Liver (tissue), 9 donors: ENCODE results near the gene KYNU. TPM values are rescaled to one million over a fixed set of nuclear protein-coding genes. Genes with fewer than 3 reads are reported as not detected.

Experiments used
- DNase-seq: peaks from one replicate; pipeline ENCODE4 v3.0.0-alpha.2; 2017; ENCODE audit warnings: low spot score
- H3K27ac ChIP-seq, 2 donors: one replicate each; pipeline ENCODE4 v1.7.0; 2013; ENCODE audit warnings: inconsistent platforms in 2 of 2, low read length in 2 of 2, control low read depth in 1 of 2, low read depth in 1 of 2, mild to moderate bottlenecking in 1 of 2
- H3K27me3 ChIP-seq, 4 donors: one replicate each; pipeline versions ENCODE4 v1.6.1 to v1.7.0; 2013; ENCODE audit warnings: low read length in 3 of 4, inconsistent platforms in 1 of 4, mild to moderate bottlenecking in 1 of 4, moderate library complexity in 1 of 4; ENCODE audit not compliant: control insufficient read depth in 4 of 4, insufficient read depth in 4 of 4
- H3K36me3 ChIP-seq, 4 donors: one replicate each; pipeline versions ENCODE4 v1.6.1 to v1.7.0; 2013; ENCODE audit warnings: low read length in 3 of 4, mild to moderate bottlenecking in 3 of 4, low read depth in 1 of 4, moderate library complexity in 1 of 4; ENCODE audit not compliant: control insufficient read depth in 4 of 4, insufficient read depth in 3 of 4
- H3K4me1 ChIP-seq, 4 donors: one replicate each; pipeline versions ENCODE4 v1.6.1 to v1.7.0; 2013; ENCODE audit warnings: low read length in 3 of 4, mild to moderate bottlenecking in 3 of 4, moderate library complexity in 1 of 4; ENCODE audit not compliant: control insufficient read depth in 4 of 4, insufficient read depth in 4 of 4
- H3K4me3 ChIP-seq, 3 donors: one replicate each; pipeline versions ENCODE4 v1.6.1 to v1.7.0; 2013; ENCODE audit warnings: low read length in 3 of 3, control low read depth in 1 of 3, low read depth in 1 of 3, mild to moderate bottlenecking in 1 of 3
- H3K9ac ChIP-seq, 2 donors: one replicate each; pipeline ENCODE4 v1.7.0; 2013; ENCODE audit warnings: low read length in 2 of 2, mild to moderate bottlenecking in 2 of 2, moderate library complexity in 2 of 2, control low read depth in 1 of 2, low read depth in 1 of 2
- H3K9me3 ChIP-seq, 4 donors: one replicate each; pipeline versions ENCODE4 v1.6.1 to v1.7.0; 2013; ENCODE audit warnings: low read length in 3 of 4; ENCODE audit not compliant: control insufficient read depth in 4 of 4
- ATF3 ChIP-seq: IDR thresholded peaks from 2 replicates; pipeline ENCODE4 v1.6.1; 2016; ENCODE audit warnings: antibody characterized with exemption
- CTCF ChIP-seq: fragments of 150-350 bp; IDR thresholded peaks from 2 replicates; pipeline ENCODE4 v1.5.1; 2017; ENCODE audit warnings: improper control_type of control experiment, low read depth, low read length; ENCODE audit not compliant: missing input control
- EGR1 ChIP-seq, 2 donors: IDR thresholded peaks; 2 replicates each; pipeline ENCODE4 v1.6.1; 2016 to 2018; ENCODE audit warnings: antibody characterized with exemption in 2 of 2, low read depth in 2 of 2
- FOXA1 ChIP-seq: IDR thresholded peaks from 2 replicates; pipeline ENCODE4 v1.6.1; 2016; ENCODE audit warnings: antibody characterized with exemption
- FOXA2 ChIP-seq: IDR thresholded peaks from 2 replicates; pipeline ENCODE4 v1.6.1; 2016; ENCODE audit warnings: antibody characterized with exemption
- GABPA ChIP-seq, 2 donors: IDR thresholded peaks in 1 of 2; conservative IDR thresholded peaks in 1 of 2; 2 replicates each; pipeline ENCODE4 v1.6.1; 2016; ENCODE audit warnings: antibody characterized with exemption in 2 of 2, mild to moderate bottlenecking in 1 of 2, moderate library complexity in 1 of 2
- HNF4A ChIP-seq, 2 donors: conservative IDR thresholded peaks; 2 replicates each; pipeline ENCODE4 v1.6.1; 2016; ENCODE audit warnings: antibody characterized with exemption in 2 of 2, mild to moderate bottlenecking in 2 of 2
- HNF4G ChIP-seq: IDR thresholded peaks from 2 replicates; pipeline ENCODE4 v1.6.1; 2016; ENCODE audit warnings: antibody characterized with exemption
- MAX ChIP-seq: IDR thresholded peaks from 2 replicates; pipeline ENCODE4 v1.6.1; 2016; ENCODE audit warnings: antibody characterized with exemption
- NR2F2 ChIP-seq: IDR thresholded peaks from 2 replicates; pipeline ENCODE4 v1.6.1; 2016; ENCODE audit warnings: antibody characterized with exemption
- RAD21 ChIP-seq, 2 donors: IDR thresholded peaks; 2 replicates each; pipeline ENCODE4 v1.6.1; 2016; ENCODE audit warnings: antibody characterized with exemption in 2 of 2, mild to moderate bottlenecking in 2 of 2
- RXRA ChIP-seq, 2 donors: IDR thresholded peaks; 2 replicates each; pipeline ENCODE4 v1.6.1; 2017 to 2018; ENCODE audit warnings: antibody characterized with exemption in 2 of 2, mild to moderate bottlenecking in 1 of 2
- SP1 ChIP-seq: IDR thresholded peaks from 2 replicates; pipeline ENCODE4 v1.6.1; 2018; ENCODE audit warnings: antibody characterized with exemption, mild to moderate bottlenecking
- TAF1 ChIP-seq: conservative IDR thresholded peaks from 2 replicates; pipeline ENCODE4 v1.6.1; 2016; ENCODE audit warnings: antibody characterized with exemption, mild to moderate bottlenecking
- YY1 ChIP-seq: IDR thresholded peaks from 2 replicates; pipeline ENCODE4 v1.6.1; 2016; ENCODE audit warnings: antibody characterized with exemption, mild to moderate bottlenecking
- WGBS: extraction: QIAGEN DNeasy Blood & Tissue Kit; methylation state at CpG from one replicate; pipeline ENCODE4 v1.1.7; 2013; 5-methylcytosine and 5-hydroxymethylcytosine counted together
- polyA plus RNA-seq, 2 donors: library from polyadenylated mRNA; stranded (reverse) in 1 of 2; unstranded in 1 of 2; fragments of 200-250 nt in 1 of 2; fragments of >200 nt in 1 of 2; fragmentation: Nextera tagmentation in 1 of 2; extraction: Ambion mirVana in 1 of 2; gene quantifications; one replicate each; pipeline versions ENCODE4 v1.2.1 to v1.2.3, GENCODE V29; 2013 to 2015
- total RNA-seq, 2 donors: library from RNA; depleted of rRNA; stranded (reverse); fragments of >200 nt; gene quantifications; one replicate each; pipeline ENCODE4 v1.2.3, GENCODE V29; 2014
- TF ChIP-seq, protein P1 (sequence below): IDR thresholded peaks from 2 replicates; pipeline ENCODE4 v1.6.1; 2016; ENCODE audit warnings: antibody characterized with exemption
- TF ChIP-seq, protein P2 (sequence below): IDR thresholded peaks from 2 replicates; pipeline ENCODE4 v1.6.1; 2016; ENCODE audit warnings: antibody characterized with exemption, mild to moderate bottlenecking
- donor health status: healthy.
- donor health status: healthy.
- donor health status: healthy.
- donor health status: healthy.
- donor health status: healthy.

Gene KYNU
- total and polyA plus RNA-seq, 4 donors = 24.0 to 64.3 (median 32.8) TPM

GRCh38 chr2:142933916-142934315 is 56.5 kb downstream of the KYNU start:
- H3K4me1 ChIP-seq = no peaks in the 10 kb centered on the region
- peaks cover 2 to 18% (median 8%) of the 10 kb centered on the region in 4 donors for H3K36me3 ChIP-seq
- no peak overlapping the region for H3K4me3 ChIP-seq
- no peak overlapping the region for H3K27ac ChIP-seq
- no peak overlapping the region for H3K9ac ChIP-seq
- no peak for DNase-seq
- no peaks in the 10 kb centered on the region for H3K9me3 ChIP-seq
- TF ChIP-seq MAX (no peak), SP1 (no peak), TAF1 (no peak), HNF4A (conservative IDR thresholded peaks at IDR 0.05) (no peak), GABPA (IDR thresholded peaks at IDR 0.05 in 1 of 2, conservative IDR thresholded peaks at IDR 0.05 in 1 of 2) (no peak), RAD21 (IDR thresholded peaks at IDR 0.05) (no peak), FOXA2 (no peak), YY1 (no peak), ATF3 (no peak), RXRA (IDR thresholded peaks at IDR 0.05) (no peak), EGR1 (IDR thresholded peaks at IDR 0.05; ENCODE audit: low read depth in 2 of 2) (no peak), NR2F2 (no peak), CTCF (no peak), FOXA1 (no peak)
- TF ChIP-seq, protein P1, sequence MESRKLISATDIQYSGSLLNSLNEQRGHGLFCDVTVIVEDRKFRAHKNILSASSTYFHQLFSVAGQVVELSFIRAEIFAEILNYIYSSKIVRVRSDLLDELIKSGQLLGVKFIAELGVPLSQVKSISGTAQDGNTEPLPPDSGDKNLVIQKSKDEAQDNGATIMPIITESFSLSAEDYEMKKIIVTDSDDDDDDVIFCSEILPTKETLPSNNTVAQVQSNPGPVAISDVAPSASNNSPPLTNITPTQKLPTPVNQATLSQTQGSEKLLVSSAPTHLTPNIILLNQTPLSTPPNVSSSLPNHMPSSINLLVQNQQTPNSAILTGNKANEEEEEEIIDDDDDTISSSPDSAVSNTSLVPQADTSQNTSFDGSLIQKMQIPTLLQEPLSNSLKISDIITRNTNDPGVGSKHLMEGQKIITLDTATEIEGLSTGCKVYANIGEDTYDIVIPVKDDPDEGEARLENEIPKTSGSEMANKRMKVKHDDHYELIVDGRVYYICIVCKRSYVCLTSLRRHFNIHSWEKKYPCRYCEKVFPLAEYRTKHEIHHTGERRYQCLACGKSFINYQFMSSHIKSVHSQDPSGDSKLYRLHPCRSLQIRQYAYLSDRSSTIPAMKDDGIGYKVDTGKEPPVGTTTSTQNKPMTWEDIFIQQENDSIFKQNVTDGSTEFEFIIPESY = no peak
- TF ChIP-seq, protein P2, sequence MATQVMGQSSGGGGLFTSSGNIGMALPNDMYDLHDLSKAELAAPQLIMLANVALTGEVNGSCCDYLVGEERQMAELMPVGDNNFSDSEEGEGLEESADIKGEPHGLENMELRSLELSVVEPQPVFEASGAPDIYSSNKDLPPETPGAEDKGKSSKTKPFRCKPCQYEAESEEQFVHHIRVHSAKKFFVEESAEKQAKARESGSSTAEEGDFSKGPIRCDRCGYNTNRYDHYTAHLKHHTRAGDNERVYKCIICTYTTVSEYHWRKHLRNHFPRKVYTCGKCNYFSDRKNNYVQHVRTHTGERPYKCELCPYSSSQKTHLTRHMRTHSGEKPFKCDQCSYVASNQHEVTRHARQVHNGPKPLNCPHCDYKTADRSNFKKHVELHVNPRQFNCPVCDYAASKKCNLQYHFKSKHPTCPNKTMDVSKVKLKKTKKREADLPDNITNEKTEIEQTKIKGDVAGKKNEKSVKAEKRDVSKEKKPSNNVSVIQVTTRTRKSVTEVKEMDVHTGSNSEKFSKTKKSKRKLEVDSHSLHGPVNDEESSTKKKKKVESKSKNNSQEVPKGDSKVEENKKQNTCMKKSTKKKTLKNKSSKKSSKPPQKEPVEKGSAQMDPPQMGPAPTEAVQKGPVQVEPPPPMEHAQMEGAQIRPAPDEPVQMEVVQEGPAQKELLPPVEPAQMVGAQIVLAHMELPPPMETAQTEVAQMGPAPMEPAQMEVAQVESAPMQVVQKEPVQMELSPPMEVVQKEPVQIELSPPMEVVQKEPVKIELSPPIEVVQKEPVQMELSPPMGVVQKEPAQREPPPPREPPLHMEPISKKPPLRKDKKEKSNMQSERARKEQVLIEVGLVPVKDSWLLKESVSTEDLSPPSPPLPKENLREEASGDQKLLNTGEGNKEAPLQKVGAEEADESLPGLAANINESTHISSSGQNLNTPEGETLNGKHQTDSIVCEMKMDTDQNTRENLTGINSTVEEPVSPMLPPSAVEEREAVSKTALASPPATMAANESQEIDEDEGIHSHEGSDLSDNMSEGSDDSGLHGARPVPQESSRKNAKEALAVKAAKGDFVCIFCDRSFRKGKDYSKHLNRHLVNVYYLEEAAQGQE = no peak
- H3K27me3 ChIP-seq = no peaks in the 10 kb centered on the region
- 98% methylated on average over 5 of the region's 5 CpGs for WGBS

DNA sequence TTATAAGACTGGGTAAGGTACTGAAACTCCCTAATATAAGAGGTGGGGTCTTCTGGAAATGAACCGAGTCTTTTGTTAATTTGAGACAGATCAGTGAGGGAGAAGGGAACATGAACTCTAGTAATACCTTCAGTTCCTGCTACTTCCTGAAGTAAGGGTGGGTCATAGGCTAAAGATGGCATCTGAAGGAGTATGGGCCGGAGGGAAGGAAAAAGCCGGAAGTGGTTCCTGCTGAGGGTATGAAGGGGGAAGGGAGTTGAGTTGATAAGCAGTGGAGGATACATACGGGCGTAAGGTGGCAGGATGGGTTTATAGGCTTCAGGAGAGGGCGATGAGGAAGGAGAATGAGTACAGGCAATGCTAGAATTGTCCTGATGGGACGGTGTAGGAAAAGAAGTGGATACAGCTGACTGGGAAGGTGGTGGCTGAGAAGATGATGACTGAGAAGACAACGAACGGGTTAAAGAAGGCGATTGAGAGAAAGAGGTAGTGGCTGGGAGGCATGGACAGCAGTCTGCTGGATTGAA is 58.2 kb downstream of the KYNU start:
- 92% methylated on average over 10 of the region's 10 CpGs for WGBS
- no peak overlapping the region for H3K9ac ChIP-seq
- H3K27me3 ChIP-seq = no peaks in the 10 kb centered on the region
- no peaks in the 10 kb centered on the region for H3K9me3 ChIP-seq
- H3K4me1 ChIP-seq = no peaks in the 10 kb centered on the region
- H3K27ac ChIP-seq = no peak overlapping the region
- H3K36me3 ChIP-seq = peaks cover 2 to 13% (median 5%) of the 10 kb centered on the region in 4 donors
- no peak for DNase-seq
- no peak overlapping the region for H3K4me3 ChIP-seq
- no peak for TF ChIP-seq MAX
- TF ChIP-seq ATF3 = no peak
- no peak for TF ChIP-seq CTCF
- no peak for TF ChIP-seq YY1
- TF ChIP-seq, protein P2 = no peak
- TF ChIP-seq HNF4A (conservative IDR thresholded peaks at IDR 0.05) = no peak
- TF ChIP-seq GABPA (IDR thresholded peaks at IDR 0.05 in 1 of 2, conservative IDR thresholded peaks at IDR 0.05 in 1 of 2) = no peak
- no peak for TF ChIP-seq HNF4G
- no peak for TF ChIP-seq EGR1 (IDR thresholded peaks at IDR 0.05; ENCODE audit: low read depth in 2 of 2)
